Left ventricle myocardium superior (tissue), 1 donor: ENCODE results near the gene NFIC. TPM values are rescaled to one million over a fixed set of nuclear protein-coding genes. Genes with fewer than 3 reads are reported as not detected.
A peak's percentile ranks its signal among the peaks of the same experiment; 100 is the strongest.
"Not testable (repeated sequence)": the region's sequence is repeated elsewhere in the genome, so short reads cannot be mapped to it uniquely, and the experiment has no call there.

Source experiments
- ATAC-seq: fragments of 200-7000 bp; cut with Tn5 transposase; one replicate; pipeline ENCODE4 v1.9.1; 2020; ENCODE audit warnings: mild to moderate bottlenecking, moderate library complexity
- DNase-seq: peaks from one replicate; pipeline ENCODE4 v3.0.0-alpha.2; 2020
- intact Hi-C: fragments of 100-400 bp; cut with micrococcal nuclease; formaldehyde crosslinking; loops from one replicate; pipeline ENCODE4 v1.11.0; 2022
- total RNA-seq: library from RNA; stranded (reverse); fragmentation: NEBNext Ultra II Directional; extraction: Animal tissue kit (Norgen Biotek cat#: 25700); gene quantifications from one replicate; pipeline ENCODE4 v1.2.1, GENCODE V29; 2021
- donor health status: DM: no; HTN: yes; CAD: no; lungs with severe emphysema.

Gene NFIC
- total RNA-seq, 1 donor from 2014 or later = 178 TPM

- peak; percentile 67 for ATAC-seq
- DNase-seq = peak; percentile 78
- intact Hi-C loops = no loop called here
Observed at GRCh38 chr19:3335431-3336350, 30.7 kb upstream of the NFIC start.

DNA sequence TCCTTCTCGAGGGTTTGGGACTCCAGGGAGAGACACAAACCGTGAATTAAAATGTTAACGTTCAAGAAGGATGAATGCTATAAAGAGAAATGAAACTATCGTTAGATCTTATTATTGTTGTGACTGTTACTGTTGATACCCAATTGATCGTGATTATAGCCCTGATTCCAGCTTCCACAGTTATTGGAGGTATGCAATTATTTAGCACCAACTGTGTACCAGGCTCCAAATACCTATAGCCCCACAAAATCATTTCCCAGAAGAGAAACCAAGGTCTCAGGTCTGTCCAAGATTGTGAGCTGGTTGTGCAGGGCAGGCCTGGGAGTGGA lies 30.1 kb upstream of the NFIC start:
- no peak for ATAC-seq
- DNase-seq = no peak
- intact Hi-C loops = no loop called here

DNA sequence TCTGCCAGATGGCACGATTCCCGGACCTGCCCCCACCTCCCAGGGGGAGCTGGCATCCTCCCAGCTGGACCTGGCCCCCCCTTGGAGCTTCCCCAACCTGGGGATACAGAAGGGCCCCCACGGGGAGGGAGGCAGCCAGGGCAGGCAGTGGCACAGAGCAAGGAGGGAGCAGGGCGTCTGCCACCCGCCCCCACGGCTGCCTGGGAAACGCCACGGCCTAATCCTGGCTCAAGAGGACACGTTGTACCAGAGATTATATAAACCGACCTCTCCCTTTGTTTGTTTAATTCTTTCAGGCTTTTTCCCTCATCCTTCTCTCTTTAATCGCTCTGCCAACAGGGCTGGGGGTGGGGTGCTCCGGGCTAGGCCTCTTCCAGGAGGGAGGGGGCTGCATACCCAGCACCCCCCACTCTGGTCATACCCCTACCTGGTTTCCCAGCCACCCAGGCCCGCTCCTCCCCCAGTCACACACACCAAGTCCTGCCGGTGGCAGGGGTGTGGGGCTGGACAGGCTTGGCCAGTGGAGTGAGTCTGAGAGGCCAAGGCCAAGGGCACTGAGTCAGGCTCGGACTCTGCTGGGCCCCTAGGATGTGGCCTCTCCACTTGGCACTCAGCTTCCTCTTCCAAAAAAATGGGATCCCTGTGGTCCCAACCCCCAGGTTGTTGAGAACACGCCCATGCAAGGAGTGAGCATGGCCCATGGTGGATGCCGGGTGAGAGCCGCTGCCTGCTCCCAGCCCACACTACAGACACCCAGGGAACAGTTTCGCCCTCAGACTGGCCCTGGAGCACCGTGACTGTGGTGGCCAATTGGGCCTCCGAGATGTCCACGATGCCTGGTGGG lies 29.5 kb upstream of the NFIC start:
- DNase-seq = peak; percentile 94
- intact Hi-C loops = no loop called here
- peak; percentile 93 for ATAC-seq

DNA sequence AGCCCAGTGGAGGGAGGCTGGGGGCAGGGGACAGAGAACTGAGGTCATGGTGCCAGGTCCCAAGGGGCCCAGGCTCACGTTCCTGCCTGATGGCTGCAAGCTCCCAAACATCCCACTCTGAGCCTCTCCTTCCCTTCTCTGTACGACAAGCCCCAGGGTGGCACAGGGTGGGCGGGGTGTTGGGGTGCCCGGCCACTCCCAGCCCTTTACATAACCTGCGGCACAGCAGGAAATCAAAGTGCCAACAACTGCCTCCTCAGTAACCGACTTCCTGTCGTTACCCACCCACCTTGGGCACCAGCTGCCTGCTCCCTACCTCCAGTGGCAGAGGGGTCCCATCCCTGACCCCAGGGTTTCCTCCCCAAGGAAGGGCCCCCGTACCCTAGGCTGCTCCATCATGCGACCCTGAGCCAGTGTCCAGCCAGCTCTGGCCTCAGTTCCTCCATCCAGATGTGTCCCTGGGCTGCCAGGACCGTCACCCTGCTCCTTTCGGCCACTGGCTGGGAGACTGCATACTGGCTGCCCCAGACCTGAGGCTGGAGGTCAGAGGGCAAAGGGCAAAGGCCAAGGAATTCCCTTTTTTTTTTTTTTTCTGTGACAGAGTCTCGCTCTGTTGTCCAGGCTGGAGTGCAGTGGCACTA lies 27.7 kb upstream of the NFIC start:
- ATAC-seq (no peak), DNase-seq (peak; percentile 55)
- intact Hi-C loops = no loop called here

GRCh38 chr19:3340340-3340739 lies 26.0 kb upstream of the NFIC start:
- DNase-seq (no peak), ATAC-seq (no peak)
- intact Hi-C loops = no loop called here

- DNase-seq (no peak), ATAC-seq (no peak)
- intact Hi-C loops = no loop called here
Observed at GRCh38 chr19:3342246-3342645, 24.1 kb upstream of the NFIC start.

- ATAC-seq, intact Hi-C loops, DNase-seq: not testable (repeated sequence)
Observed at GRCh38 chr19:3342962-3343361, 23.4 kb upstream of the NFIC start.

DNA sequence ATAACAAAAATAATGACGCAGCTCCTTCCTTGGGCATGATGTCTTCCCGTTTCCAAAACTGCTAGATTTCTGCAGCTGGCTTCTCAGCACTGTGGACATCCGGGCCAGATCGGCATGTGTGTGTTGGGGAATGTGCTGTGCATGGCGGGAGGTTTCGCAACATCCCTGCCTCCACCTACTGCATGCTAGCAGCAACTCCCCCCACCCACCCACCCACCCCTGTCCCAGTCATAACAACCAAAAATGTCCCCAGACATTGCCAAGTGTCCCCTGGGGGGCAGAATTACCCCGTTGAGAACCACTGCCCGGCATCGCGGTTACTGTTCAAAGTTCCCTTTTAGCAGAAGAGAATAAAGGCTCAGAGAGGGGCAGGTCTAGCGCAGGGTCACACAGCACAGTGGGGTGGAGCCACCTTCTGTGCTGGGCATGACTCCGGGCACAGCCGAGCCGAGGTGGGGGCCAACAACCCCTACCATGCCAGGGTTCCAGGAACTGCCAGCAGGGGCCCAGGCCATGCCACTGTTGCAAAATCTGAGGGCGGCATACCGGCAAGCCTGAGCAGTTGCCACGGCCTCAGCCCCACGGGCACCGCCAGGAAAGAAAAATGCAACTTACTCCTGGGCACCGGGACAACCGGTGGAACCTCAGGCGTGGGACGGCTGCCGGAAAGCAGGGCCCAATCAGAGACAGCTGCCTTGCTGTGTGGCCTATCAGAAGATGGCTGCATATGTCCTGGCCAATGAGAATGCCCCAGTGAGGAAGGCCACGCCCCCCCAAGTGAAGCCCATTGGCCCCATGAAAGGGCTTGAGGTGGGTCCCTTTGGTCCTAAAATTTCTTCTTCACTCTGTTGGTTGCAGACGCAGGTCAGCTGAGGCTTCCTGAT lies 22.5 kb upstream of the NFIC start:
- peak; percentile 82 for ATAC-seq
- intact Hi-C loops = no loop called here
- DNase-seq = peak; percentile 89

DNA sequence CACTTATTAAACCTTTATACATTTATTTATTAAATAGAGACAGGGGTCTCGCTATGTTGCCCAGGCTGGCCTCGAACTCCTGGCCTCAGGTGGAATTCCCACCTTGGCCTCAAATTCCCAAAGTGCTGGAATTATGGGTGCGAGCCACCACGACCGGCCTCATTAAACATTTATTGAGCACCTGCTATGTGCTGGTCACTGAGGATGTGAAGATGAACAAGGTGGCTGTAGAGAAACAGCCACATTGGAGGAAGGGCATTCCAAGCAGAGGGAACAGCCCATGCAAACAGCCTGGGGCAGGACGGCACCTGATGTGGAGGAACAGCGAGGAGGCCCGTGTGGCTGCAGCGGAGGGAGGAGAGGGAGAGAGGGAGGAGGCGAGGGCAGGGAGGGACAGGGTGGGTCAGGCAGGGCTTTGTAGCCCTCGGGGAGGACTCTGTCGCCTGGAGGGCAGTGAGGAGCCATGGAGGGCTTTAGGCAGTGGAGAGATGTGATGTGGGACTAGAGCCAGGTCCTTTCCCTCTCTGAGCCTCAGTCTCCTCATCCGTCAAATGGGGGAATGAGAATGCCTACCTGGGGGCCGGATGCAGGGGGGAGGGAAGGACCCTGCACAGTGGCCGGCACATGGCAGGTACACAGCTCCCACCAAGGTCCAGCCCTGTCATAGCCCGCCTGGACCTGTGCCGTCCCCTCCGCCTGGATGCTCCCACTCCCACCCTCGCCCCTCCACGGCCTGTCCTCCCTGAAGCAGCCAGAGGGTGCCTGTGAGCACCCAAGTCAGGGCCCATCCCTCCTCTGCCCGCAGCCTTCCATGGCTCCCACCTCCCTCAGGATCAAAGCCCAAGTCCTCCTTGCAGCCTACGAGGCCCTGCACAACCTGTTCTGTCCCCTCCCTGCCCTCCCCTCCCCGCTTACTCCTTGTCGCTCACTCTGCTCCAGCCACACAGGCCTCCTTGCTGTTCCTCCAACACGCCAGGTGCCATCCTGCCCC lies 21.5 kb upstream of the NFIC start:
- intact Hi-C loops = no loop called here
- ATAC-seq (no peak), DNase-seq (no peak)

- ATAC-seq (no peak), DNase-seq (no peak)
- intact Hi-C loops = no loop called here
Observed at GRCh38 chr19:3345850-3346460, 20.4 kb upstream of the NFIC start.

DNA sequence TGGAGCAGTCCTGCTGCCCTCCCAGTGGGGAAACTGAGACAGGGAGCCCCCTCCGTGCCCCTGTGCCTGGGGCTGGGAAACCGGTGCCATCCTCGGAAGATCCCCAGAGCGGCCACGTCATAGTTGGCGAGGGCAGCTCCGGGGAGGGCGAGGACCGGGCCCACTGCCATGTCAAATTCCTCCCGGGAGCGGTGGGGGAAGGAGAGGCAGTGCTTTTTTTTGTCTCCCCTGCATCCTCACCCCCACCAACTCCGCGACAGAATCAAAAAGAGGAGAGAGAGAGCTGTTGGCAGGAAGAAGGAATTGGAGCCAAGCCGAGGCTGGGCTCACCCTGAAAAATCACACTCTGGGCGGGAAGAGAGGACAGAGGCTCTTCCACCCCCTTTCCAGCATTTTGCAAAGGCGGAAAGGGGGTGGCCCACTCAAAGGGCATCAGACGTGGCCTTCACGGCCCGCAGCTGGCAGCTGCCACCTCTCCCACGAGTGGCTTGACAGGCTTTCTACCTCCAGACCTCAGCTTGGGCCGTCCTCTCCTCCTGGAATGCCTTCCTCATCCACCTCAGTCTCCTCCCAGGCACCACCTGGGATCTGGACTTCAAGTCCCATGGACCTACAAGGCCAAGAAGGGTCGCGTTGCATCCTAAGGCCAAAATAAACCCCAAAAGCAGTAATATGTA lies 19.6 kb upstream of the NFIC start:
- peak; percentile 71 for ATAC-seq
- peak; percentile 85 for DNase-seq
- intact Hi-C loops = no loop called here

DNA sequence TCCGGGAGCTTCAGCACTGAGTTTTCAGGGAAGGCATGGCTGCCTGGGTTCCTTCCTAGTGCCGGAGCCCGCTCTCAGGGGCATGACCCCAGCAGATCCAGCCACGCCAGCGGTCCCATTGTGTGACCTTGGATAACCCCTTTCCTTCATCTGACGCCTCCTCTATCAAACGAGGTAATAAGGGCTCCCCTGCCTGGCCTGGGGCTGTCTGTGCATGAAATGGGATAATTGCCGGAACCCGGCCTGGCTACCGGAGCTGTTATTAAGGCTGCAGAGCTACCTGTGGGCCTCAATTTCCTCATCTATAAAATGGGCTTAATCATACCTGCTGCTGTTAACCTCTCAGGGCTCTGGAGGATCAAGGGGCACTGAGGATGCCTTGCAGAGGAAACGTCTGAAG lies 18.3 kb upstream of the NFIC start:
- ATAC-seq (no peak), DNase-seq (no peak)
- intact Hi-C loops = no loop called here

GRCh38 chr19:3348469-3348868 lies 17.9 kb upstream of the NFIC start:
- DNase-seq, intact Hi-C loops, ATAC-seq: not testable (repeated sequence)

GRCh38 chr19:3350014-3350663 lies 16.2 kb upstream of the NFIC start:
- no peak for ATAC-seq
- no peak for DNase-seq
- intact Hi-C loops = no loop called here

- intact Hi-C loops = no loop called here
- DNase-seq (no peak), ATAC-seq (no peak)
Observed at GRCh38 chr19:3351702-3352447, 14.5 kb upstream of the NFIC start.

GRCh38 chr19:3353493-3353892 lies 12.9 kb upstream of the NFIC start:
- intact Hi-C loops = no loop called here
- no peak for DNase-seq

More at GRCh38 chr19:3353493-3353892, 12.9 kb upstream of the NFIC start:
- ATAC-seq = no peak
